Lower leg skin (tissue), 4 donors: ENCODE measurements around the gene ZNF362. TPM values are rescaled to one million over a fixed set of nuclear protein-coding genes. Genes with fewer than 3 reads are reported as not detected.

Experiments used
- DNase-seq, 2 donors: peaks; one replicate each; pipeline ENCODE4 v3.0.0-alpha.2; 2019; ENCODE audit warnings: low spot score in 2 of 2
- H3K4me3 ChIP-seq: fragments of 200-600 bp; sonication (generic); 2 replicates; pipeline ENCODE4 v1.5.1; 2017; ENCODE audit warnings: mild to moderate bottlenecking, low read depth; ENCODE audit not compliant: poor library complexity, severe bottlenecking
- POLR2A ChIP-seq, 2 donors: fragments of 450-650 bp; IDR thresholded peaks; one replicate each; pipeline ENCODE4 v1.6.1; 2016 to 2017; ENCODE audit warnings: antibody characterized with exemption in 2 of 2, mild to moderate bottlenecking in 1 of 2, moderate library complexity in 1 of 2
- WGBS, 2 donors: methylation state at CpG; one replicate each; pipeline ENCODE4 v1.1.5; 2018; 5-methylcytosine and 5-hydroxymethylcytosine counted together
- intact Hi-C: fragments of 100-400 bp; cut with DNase I; formaldehyde crosslinking; loops from one replicate; pipeline ENCODE4 v1.15.0; 2023; ENCODE audit warnings: low total_unique reads
- total RNA-seq, 4 donors: library from RNA; depleted of rRNA; stranded (reverse); fragments of >200 nt; gene quantifications; one replicate each; pipeline ENCODE4 v1.1.0, GENCODE V29; 2016
- TF ChIP-seq, protein P1 (sequence below), 3 donors: fragments of 450-650 bp; IDR thresholded peaks; one replicate each; pipeline ENCODE4 v1.5.1; 2016; ENCODE audit warnings: antibody characterized with exemption in 3 of 3, mild to moderate bottlenecking in 3 of 3, moderate library complexity in 2 of 3

Gene ZNF362
- total RNA-seq, 4 donors from 2014 or later = 7.0 to 24.3 (median 19.9) TPM

DNA sequence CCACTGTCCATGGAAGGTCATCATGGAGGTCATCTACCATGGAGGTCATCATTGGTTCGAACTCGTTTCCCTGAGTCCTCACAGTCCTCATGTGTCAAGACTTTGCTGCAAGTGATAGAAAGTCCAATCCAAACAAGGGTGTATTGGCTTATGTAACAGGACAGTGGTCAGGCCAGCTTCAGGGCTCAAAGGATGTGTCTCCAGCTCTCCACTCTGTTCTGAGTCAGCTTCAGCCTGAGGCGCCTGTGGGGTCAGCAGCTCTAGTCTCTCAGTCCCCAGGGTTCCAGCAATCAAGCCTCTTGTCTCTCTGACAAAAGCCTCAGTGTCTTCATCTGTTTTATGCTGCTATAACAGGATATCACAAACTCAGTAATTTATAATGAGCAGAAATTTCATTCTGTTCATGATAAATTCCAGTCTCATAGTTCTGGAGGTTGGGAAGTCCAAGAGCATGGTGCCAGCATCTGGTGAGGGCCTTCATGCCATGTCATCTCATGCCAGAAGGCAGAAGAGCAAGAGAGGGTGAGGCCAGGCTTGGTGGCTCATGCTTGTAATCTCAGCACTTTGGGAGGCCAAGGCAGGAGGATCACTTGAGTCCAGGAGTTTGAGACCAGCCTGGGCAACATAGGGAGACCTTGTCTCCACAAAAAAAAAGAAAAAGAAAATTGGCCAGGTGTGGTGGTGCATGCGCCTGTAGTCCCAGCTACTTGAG is 45.1 kb downstream of the ZNF362 start:
- no peak overlapping the region for H3K4me3 ChIP-seq
- TF ChIP-seq POLR2A (IDR thresholded peaks at IDR 0.05) = no peak
- TF ChIP-seq, protein P1, sequence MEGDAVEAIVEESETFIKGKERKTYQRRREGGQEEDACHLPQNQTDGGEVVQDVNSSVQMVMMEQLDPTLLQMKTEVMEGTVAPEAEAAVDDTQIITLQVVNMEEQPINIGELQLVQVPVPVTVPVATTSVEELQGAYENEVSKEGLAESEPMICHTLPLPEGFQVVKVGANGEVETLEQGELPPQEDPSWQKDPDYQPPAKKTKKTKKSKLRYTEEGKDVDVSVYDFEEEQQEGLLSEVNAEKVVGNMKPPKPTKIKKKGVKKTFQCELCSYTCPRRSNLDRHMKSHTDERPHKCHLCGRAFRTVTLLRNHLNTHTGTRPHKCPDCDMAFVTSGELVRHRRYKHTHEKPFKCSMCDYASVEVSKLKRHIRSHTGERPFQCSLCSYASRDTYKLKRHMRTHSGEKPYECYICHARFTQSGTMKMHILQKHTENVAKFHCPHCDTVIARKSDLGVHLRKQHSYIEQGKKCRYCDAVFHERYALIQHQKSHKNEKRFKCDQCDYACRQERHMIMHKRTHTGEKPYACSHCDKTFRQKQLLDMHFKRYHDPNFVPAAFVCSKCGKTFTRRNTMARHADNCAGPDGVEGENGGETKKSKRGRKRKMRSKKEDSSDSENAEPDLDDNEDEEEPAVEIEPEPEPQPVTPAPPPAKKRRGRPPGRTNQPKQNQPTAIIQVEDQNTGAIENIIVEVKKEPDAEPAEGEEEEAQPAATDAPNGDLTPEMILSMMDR (IDR thresholded peaks at IDR 0.05) = no peak
- intact Hi-C loops = no loop called here
- no peak for DNase-seq
- 81 to 91% methylated on average over 4 of the region's 4 CpGs for WGBS, 2 donors

GRCh38 chr1:33302325-33302724 is 46.0 kb downstream of the ZNF362 start:
- H3K4me3 ChIP-seq = no peak overlapping the region
- intact Hi-C loops = no loop called here
- TF ChIP-seq, protein P1 (IDR thresholded peaks at IDR 0.05) = no peak
- no peak for TF ChIP-seq POLR2A (IDR thresholded peaks at IDR 0.05)
- 80 to 94% methylated on average over 1 of the region's 1 CpG for WGBS, 2 donors
- DNase-seq = no peak

DNA sequence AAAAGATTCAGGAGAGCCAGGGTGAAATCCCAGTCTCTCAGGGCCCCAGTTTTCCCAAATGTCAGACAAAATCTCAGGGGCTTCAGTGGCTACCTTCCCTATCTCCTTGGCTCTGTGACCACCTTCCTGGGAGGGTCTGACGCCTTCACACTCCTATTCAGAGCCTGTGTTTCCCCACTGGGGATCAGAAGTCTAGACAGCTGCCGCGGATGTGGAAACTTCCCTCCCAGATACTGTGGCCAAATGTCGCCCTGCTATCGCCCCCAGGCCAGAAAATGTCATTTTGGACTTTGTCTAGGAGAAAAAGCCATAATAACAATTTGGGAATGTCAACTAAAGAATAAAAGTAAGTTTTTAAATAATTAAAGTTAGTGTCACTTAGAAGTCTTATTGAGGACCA is 48.7 kb downstream of the ZNF362 start:
- WGBS, 2 donors = 92 to 96% methylated on average over 5 of the region's 5 CpGs
- H3K4me3 ChIP-seq = no peak overlapping the region
- intact Hi-C loops = no loop called here
- TF ChIP-seq, protein P1 (IDR thresholded peaks at IDR 0.05) = no peak
- no peak for TF ChIP-seq POLR2A (IDR thresholded peaks at IDR 0.05)
- no peak for DNase-seq

DNA sequence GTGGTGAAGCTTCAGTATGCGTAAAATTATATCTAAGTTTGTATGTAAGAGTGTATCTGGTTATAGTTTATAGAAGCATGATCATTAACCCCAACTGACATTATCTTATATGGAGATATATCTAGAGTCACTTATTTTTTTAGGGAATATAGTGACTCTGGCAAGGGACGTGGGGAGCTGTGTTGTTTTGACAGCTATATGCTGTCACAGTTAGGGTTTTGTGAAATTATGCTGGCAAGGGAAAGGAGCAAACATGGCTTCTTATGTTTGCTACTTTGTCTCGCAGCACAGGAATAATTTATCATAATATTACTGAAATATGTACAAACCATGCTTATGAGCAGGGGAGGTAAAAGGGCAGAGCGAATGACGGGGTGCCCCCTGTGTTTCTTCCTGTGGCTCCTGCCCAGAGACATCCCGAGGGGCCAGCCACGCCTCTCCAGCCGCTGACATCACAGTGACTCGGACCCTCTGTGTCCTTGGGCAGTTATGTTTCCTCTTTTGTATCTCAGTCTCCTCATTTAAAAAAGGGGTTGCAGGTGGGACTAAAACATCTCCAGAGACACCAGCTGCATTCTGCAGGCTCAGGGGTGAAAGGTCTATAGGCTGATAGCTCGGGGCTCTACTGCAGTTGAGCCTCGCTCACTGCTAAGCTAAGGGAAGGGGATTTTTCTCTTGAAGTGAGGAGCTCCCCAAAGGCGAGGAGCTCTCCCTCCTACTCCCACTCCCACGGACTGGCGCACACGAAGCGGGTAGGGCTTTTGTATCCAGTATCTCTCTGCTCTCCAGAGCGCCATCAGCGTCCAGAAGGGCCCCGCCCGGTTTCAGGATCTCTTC is 49.7 kb downstream of the ZNF362 start:
- DNase-seq = no peak
- H3K4me3 ChIP-seq = no peak overlapping the region
- TF ChIP-seq, protein P1 (IDR thresholded peaks at IDR 0.05) = no peak
- no peak for TF ChIP-seq POLR2A (IDR thresholded peaks at IDR 0.05)
- intact Hi-C loops = no loop called here
- WGBS, 2 donors = 61 to 66% methylated on average over 20 of the region's 20 CpGs

GRCh38 chr1:33306653-33307493 is 50.6 kb downstream of the ZNF362 start:
- TF ChIP-seq, protein P1 (IDR thresholded peaks at IDR 0.05) = no peak
- TF ChIP-seq POLR2A (IDR thresholded peaks at IDR 0.05) = no peak
- intact Hi-C loops = no loop called here
- DNase-seq = no peak
- WGBS, 2 donors = 43 to 53% methylated on average over 15 to 29 of the region's 113 CpGs
- H3K4me3 ChIP-seq = no peak overlapping the region
